Measurements from ENCODE around the gene AP5B1. TPM values are rescaled to one million over a fixed set of nuclear protein-coding genes. Genes with fewer than 3 reads are reported as not detected.

The AP5B1 gene
- total and polyA plus RNA-seq, 9 of the 15 experiments (the other 6 are each of a cell fraction or from before 2014, with no cell fraction given) = 0.51 to 24.2 (median 5.1) TPM

DNA sequence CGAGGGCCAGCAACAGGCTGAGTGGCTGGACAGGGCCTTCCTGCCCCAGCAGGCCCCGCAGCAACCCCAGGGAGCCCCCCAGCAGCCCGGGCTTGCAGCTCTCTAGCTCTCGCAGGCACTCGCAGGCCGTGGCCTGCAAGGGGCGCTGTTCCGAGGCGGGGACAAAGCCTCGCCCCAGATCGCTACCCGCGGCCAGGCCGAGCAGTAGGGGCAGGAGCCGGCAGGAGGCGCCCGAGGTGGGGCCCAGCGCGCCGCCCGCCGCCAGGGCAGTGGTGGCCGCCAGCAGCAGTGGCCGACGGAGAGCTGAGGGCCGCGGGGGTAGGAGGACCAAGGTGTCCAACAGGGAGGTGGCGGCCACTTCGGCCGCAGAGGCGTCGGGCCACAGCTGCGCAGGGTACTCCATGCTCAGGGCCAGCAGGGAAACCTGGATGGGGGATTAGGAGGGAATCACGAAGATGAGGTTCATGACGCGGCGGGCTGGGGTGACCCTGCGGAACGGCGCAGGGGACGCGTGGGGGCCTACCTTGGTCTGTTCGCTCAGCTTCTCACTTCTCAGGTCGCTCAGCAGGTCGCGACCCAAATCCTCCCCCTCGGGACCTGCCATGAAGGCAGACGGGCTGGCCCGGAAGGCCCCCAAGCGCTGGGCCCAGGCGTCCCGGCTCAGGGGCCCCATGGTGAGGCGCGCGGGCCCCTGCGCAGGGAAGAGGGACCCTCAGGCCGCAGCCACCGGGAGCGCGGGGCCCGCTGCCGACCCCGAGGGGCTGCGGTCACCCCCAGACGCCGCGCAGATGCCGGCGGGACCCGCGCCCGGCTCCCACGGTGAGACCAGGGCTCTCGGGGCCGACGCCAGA lies 632 bp downstream of the AP5B1 start (continued):
- TF ChIP-seq, protein P1, sequence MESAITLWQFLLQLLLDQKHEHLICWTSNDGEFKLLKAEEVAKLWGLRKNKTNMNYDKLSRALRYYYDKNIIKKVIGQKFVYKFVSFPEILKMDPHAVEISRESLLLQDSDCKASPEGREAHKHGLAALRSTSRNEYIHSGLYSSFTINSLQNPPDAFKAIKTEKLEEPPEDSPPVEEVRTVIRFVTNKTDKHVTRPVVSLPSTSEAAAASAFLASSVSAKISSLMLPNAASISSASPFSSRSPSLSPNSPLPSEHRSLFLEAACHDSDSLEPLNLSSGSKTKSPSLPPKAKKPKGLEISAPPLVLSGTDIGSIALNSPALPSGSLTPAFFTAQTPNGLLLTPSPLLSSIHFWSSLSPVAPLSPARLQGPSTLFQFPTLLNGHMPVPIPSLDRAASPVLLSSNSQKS (CRISPR knock-in tag; IDR thresholded peaks at IDR 0.05) = no peak
- TF ChIP-seq, protein P2, sequence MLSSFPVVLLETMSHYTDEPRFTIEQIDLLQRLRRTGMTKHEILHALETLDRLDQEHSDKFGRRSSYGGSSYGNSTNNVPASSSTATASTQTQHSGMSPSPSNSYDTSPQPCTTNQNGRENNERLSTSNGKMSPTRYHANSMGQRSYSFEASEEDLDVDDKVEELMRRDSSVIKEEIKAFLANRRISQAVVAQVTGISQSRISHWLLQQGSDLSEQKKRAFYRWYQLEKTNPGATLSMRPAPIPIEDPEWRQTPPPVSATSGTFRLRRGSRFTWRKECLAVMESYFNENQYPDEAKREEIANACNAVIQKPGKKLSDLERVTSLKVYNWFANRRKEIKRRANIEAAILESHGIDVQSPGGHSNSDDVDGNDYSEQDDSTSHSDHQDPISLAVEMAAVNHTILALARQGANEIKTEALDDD (IDR thresholded peaks at IDR 0.05) = no peak
- no peak for TF ChIP-seq BACH1 (tag; IDR thresholded peaks at IDR 0.05)
- TF ChIP-seq PCBP2 (IDR thresholded peaks at IDR 0.05; ENCODE audit: low read depth, low read length, poor library complexity, severe bottlenecking) = no peak
- TF ChIP-seq, protein P3, sequence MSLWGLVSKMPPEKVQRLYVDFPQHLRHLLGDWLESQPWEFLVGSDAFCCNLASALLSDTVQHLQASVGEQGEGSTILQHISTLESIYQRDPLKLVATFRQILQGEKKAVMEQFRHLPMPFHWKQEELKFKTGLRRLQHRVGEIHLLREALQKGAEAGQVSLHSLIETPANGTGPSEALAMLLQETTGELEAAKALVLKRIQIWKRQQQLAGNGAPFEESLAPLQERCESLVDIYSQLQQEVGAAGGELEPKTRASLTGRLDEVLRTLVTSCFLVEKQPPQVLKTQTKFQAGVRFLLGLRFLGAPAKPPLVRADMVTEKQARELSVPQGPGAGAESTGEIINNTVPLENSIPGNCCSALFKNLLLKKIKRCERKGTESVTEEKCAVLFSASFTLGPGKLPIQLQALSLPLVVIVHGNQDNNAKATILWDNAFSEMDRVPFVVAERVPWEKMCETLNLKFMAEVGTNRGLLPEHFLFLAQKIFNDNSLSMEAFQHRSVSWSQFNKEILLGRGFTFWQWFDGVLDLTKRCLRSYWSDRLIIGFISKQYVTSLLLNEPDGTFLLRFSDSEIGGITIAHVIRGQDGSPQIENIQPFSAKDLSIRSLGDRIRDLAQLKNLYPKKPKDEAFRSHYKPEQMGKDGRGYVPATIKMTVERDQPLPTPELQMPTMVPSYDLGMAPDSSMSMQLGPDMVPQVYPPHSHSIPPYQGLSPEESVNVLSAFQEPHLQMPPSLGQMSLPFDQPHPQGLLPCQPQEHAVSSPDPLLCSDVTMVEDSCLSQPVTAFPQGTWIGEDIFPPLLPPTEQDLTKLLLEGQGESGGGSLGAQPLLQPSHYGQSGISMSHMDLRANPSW (CRISPR knock-in tag; IDR thresholded peaks at IDR 0.05) = no peak
- TF ChIP-seq CXXC5 (CRISPR knock-in tag; IDR thresholded peaks at IDR 0.05) = peak; percentile 79
- no peak for TF ChIP-seq HMG20B (CRISPR knock-in tag; IDR thresholded peaks at IDR 0.05)
- TF ChIP-seq FOXM1 (IDR thresholded peaks at IDR 0.05; ENCODE audit: low read depth) = no peak
- TF ChIP-seq FOXM1 (CRISPR knock-in tag; IDR thresholded peaks at IDR 0.05; ENCODE audit: low read depth) = peak; percentile 42; the same call in 1 of the 2 replicates
- TF ChIP-seq, protein P4, sequence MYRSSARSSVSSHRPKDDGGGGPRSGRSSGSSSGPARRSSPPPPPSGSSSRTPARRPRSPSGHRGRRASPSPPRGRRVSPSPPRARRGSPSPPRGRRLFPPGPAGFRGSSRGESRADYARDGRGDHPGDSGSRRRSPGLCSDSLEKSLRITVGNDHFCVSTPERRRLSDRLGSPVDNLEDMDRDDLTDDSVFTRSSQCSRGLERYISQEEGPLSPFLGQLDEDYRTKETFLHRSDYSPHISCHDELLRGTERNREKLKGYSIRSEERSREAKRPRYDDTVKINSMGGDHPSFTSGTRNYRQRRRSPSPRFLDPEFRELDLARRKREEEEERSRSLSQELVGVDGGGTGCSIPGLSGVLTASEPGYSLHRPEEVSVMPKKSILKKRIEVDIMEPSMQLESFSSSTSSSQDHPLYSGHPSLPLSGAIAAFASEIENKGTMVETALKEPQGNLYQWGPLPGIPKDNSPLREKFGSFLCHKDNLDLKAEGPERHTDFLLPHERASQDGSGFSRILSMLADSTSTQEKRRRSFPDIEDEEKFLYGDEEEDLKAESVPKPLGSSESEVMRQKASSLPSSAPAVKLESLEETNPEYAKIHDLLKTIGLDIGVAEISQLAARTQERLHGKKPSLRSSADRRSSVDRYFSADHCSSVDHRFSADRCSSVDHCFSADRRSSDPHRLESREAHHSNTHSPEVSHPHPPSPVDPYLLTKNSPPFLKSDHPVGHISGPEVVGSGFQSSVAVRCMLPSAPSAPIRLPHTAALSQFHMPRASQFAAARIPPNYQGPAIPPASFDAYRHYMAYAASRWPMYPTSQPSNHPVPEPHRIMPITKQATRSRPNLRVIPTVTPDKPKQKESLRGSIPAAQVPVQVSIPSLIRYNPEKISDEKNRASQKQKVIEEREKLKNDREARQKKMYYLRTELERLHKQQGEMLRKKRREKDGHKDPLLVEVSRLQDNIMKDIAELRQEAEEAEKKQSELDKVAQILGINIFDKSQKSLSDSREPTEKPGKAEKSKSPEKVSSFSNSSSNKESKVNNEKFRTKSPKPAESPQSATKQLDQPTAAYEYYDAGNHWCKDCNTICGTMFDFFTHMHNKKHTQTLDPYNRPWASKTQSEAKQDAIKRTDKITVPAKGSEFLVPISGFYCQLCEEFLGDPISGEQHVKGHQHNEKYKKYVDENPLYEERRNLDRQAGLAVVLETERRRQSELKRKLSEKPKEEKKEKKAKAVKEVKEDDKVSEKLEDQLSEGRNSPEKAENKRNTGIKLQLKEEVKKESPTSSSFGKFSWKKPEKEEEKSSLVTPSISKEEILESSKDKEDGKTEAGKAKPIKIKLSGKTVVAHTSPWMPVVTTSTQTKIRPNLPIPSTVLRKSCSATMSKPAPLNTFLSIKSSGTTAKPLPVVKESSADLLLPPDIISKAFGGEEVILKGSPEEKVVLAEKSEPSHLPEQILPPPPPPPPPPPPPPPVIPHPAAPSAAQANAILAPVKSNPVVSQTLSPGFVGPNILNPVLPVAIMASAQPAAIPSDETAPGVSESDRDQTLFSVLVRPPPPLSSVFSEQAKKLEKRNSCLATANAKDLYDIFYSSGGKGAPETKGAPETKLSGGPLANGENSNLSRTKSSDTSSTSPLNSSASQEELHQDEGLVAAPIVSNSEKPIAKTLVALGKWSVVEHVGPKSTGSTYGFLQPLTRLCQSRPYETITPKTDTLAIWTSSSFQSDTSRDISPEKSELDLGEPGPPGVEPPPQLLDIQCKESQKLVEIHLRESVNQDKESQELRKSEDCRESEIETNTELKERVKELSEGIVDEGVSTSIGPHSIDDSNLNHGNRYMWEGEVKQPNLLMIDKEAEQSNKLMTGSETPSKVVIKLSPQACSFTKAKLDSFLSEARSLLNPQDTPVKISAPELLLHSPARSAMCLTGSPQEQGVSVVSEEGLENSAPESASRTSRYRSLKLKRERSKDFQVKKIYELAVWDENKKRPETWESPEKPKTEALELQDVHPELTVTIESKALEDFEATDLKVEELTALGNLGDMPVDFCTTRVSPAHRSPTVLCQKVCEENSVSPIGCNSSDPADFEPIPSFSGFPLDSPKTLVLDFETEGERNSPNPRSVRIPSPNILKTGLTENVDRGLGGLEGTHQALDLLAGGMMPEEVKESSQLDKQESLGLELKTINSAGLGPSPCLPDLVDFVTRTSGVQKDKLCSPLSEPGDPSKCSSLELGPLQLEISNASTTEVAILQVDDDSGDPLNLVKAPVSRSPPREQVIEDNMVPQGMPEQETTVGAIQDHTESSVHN (IDR thresholded peaks at IDR 0.05; ENCODE audit: borderline replicate concordance in 1 of 2, low read depth in 1 of 2) = no peak
